Astrocyte of the hippocampus (primary cell): ENCODE results near the gene RIPOR1.

Source experiments
- DNase-seq: peaks from one replicate; pipeline ENCODE4 v3.0.0; 2011; ENCODE audit warnings: low read depth, low spot score

Gene RIPOR1

DNA sequence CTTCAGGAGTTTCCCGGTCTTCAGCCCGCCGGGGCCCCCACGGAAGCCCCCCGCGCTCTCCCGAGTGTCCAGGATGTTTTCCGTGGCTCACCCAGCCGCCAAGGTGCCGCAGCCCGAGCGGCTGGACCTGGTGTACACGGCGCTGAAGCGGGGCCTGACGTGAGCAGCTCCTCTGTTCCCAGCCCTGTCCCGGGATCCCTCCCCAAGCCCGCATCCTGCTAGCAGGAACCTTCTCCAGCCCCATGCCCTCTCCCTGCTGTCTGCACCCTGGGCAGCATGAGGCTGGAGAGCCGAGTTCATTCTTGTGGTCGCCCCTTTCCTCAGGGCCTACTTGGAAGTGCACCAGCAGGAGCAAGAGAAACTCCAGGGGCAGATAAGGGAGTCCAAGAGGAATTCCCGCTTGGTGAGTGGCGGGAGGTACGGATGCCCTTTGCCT, 10.1 kb downstream of the RIPOR1 start:
- peak; percentile 87 for DNase-seq

DNA sequence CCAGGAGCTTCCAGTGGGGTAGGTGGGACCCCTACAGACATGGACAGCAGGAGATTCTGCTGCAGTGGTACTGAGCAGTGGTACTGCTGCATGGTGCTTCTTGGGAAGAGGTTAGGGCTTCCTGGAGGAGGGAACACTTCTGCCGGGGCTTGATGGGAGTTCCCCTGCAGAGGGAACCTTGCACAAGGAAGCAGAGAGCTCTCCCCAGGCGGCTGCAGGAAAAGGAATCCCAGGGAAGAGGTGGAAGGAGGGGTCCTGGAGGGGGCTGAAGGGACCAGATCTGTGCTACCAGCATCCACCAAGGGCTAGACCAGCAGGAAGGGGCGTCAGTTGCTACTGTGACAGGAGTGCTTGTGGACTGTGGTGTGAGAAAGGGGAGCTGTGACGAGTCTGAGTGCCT, 10.6 kb downstream of the RIPOR1 start:
- no peak for DNase-seq

DNA sequence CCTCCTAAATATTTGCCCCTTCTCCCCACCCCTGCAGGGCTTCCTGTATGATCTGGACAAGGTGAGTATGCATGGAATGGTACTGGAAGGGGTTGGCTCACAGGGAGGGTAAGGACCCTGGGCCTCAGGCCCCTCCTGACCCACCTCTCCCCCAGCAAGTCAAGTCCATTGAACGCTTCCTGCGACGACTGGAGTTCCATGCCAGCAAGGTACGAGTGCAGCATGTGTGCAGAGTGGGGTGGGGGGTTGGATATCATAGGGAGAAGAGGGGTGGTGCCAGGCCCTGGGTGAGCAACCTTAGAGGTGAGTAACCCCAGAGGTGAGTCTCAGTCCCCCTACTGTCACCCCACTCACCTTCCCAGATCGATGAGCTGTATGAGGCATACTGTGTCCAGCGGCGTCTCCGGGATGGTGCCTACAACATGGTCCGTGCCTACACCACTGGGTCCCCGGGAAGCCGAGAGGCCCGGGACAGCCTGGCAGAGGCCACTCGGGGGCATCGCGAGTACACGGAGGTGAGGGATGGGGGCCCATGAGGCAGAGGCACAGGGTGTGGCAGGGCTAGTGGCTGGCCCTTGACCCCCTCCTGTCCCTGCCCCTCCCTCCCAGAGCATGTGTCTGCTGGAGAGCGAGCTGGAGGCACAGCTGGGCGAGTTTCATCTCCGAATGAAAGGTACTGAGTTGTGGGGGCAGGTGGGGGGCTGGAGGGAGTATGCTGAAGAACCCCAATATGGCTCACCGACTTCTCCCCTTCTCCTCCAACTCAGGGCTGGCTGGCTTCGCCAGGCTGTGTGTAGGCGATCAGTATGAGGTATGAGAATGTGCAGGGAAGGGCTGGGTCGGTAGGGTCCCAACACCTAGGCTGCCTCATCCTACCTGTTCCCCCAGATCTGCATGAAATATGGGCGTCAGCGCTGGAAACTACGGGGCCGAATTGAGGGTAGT, 11.3 kb downstream of the RIPOR1 start:
- DNase-seq: no peak

DNA sequence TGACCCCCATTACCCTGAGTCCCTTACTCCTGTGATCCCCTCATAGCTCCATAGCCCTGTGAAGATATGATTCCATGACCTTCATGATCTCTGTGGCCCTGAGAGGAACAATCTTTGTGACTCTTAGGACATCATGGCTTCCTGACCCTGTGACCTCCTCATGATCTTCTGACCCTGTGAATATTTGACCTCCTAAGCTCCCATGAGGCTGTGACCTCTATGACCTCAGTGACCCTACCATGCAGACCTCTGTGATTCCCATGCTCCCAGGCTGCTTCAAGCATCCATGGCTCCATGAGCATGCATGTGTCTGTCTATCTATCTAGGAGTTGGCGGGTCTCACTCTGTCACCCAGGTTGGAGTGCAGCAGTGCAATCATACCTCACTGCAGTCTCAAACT, 12.1 kb downstream of the RIPOR1 start:
- DNase-seq: no peak

DNA sequence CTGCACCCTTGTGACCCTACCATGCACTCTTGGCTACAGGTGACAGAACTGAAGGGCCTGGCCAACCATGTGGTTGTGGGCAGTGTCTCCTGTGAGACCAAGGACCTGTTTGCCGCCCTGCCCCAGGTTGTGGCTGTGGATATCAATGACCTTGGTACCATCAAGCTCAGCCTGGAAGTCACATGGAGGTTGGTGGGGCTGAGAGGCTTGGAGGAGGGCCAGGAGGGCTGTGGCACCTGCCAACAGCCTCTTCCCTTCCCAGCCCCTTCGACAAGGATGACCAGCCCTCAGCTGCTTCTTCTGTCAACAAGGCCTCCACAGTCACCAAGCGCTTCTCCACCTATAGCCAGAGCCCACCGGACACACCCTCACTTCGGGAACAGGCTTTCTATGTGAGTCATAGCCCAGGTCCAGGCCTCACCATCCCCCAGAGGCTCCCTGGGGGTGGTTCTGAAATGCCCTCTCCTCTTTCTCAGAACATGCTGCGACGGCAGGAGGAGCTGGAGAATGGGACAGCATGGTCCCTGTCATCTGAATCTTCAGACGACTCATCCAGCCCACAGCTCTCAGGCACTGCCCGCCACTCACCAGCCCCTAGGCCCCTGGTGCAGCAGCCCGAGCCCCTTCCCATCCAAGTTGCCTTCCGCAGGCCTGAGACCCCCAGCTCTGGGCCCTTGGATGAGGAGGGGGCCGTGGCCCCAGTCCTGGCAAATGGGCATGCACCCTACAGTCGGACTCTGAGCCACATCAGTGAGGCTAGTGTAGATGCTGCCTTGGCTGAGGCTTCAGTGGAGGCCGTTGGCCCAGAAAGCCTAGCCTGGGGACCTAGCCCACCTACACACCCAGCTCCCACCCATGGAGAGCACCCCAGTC, 13.0 kb downstream of the RIPOR1 start:
- peak; percentile 45 for DNase-seq

DNA sequence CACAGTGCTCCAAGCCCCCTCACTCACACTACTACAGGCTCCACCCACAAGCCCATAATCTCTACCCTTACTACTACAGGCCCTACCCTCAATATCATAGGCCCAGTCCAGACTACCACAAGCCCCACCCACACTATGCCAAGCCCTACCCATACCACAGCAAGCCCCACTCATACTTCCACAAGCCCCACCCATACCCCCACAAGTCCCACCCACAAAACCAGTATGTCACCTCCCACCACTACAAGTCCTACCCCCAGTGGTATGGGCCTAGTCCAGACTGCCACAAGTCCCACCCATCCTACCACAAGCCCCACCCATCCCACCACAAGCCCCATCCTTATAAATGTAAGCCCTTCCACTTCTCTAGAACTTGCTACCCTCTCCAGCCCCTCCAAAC, 13.8 kb downstream of the RIPOR1 start:
- DNase-seq: peak; percentile 60

DNA sequence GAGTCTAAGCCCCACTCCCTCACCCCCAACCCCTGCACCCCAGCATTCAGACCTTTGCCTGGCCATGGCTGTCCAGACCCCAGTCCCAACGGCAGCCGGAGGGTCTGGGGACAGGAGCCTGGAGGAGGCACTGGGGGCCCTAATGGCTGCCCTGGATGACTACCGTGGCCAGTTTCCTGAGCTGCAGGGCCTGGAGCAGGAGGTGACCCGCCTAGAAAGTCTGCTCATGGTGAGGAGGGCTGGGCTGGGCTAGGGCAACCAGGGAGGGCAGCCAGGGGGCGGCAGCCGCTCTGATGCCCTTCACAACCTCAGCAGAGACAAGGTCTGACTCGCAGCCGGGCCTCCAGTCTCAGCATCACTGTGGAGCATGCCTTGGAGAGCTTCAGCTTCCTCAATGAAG, 14.4 kb downstream of the RIPOR1 start:
- DNase-seq: no peak

DNA sequence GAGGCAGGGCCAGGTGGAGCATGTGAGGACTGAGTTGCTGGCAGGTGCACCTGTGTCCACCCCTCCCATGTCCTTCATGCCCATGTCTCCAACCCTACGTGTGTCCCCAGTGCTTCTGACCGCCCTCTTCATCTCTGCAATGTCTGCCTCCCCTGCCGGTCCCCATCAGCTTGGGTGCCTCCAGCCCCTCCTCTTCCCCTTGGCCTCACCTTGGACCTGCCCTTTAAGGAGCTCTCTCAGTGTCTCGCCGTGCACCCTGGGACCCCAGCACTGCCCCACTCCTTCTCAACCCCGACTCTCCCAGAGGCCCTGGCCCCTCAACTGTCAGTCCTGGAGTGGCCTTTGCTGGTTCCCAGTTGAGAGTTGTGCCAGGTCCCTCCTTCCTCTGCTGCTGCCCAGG, 15.0 kb downstream of the RIPOR1 start:
- no peak for DNase-seq

DNA sequence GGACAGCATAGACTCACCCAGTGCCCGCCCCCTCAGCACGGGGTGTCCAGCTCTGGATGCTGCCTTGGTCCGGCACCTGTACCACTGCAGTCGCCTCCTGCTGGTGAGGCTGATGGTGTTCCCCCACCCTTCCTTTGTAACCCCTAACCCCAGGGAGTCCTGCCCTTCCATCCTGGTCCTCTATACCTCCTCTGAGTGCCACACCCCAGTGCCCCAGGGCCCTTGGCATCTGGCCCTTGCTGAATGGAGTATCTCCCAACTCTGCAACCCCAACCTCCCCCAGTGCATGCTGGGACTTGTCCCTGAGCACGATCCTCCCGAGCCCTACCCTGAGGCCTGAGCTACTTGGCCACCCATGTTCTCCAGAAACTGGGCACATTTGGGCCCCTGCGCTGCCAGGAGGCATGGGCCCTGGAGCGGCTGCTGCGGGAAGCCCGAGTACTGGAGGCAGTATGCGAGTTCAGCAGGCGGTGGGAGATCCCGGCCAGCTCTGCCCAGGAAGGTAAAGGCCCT, 15.8 kb downstream of the RIPOR1 start:
- DNase-seq: no peak

DNA sequence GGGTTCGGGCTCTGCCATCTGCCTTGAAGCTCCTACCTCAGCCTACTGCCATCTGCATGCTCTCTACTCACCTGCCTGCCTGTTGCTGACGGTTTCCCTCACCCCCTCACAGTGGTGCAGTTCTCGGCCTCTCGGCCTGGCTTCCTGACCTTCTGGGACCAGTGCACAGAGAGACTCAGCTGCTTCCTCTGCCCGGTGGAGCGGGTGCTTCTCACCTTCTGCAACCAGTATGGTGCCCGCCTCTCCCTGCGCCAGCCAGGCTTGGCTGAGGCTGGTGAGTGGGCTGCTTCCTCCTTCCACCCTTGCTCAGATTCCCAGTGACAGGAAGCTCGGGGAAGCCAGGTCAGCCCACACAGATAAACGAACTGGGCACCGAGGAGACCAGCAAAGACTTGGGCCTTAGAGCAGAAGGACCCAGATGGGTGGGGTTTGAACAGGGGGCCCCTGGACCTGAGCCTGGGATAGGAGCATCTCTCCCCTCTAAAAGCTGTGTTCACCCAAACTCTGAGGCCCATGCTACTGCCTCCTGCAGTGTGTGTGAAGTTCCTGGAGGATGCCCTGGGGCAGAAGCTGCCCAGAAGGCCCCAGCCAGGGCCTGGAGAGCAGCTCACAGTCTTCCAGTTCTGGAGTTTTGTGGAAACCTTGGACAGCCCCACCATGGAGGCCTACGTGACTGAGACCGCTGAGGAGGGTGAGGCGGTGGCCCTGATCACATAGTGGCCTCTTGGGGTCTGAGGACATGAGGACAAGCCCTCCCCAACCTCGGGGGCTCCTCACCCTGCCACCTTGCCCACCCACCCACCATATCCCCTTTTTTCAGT, 16.4 kb downstream of the RIPOR1 start:
- no peak for DNase-seq

DNA sequence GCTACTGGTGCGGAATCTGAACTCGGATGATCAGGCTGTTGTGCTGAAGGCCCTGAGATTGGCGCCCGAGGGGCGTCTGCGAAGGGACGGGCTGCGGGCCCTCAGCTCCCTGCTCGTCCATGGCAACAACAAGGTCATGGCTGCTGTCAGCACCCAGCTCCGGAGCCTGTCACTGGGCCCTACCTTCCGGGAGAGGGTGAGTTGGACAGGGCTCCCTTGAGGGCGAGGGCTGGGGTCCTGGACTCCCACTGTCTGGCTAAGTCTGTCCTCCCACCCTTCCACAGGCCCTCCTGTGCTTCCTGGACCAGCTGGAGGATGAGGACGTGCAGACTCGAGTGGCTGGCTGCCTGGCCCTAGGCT, 17.0 kb downstream of the RIPOR1 start:
- no peak for DNase-seq

DNA sequence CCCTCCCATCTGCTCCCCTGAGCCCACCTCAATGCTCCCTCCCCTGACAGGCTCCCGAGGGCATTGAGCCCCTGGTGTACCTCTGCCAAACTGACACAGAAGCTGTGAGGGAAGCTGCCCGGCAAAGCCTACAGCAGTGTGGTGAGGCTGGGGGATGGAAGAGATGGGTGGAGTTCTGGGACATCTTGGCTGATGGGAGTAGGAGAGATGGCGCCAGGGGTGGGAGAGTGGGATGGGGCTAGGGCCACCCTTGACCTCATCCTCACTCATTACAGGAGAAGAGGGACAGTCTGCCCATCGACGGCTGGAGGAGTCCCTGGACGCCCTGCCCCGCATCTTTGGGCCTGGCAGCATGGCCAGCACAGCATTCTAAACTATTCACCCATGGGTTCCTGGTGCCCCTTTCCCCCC, 17.5 kb downstream of the RIPOR1 start:
- no peak for DNase-seq

DNA sequence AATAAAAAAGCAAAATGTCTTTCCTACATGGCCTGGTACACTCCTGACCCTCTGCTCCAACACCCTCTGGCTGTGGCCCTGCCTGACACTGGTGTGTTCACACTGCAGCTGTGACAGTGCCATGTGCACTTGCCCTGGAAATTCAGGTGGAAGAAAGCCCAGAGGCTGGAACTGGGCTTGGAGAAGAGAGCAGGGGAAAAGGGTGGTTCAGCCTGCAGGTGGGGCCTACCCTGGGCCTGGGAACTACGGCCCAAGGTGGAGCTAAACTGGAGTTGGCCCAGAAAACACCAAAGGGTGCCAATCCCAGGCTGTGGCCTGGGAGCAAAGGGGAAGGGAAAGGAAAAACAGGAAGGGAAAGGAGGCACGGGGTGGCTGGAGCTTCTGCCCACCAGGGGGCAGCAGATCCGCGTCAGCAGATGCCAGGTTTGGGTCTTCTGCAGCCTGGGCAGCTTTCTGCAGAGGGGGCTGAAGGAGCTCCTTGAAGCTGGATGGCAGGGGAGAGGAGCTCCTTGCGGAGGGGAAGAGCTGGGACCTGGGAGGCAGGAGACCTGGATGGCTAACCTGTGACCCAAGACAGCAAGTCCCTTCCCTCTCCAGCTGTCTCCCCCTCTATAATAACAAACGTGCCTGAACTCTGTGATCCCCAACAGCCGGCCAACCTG, 18.3 kb downstream of the RIPOR1 start:
- peak; percentile 84 for DNase-seq

DNA sequence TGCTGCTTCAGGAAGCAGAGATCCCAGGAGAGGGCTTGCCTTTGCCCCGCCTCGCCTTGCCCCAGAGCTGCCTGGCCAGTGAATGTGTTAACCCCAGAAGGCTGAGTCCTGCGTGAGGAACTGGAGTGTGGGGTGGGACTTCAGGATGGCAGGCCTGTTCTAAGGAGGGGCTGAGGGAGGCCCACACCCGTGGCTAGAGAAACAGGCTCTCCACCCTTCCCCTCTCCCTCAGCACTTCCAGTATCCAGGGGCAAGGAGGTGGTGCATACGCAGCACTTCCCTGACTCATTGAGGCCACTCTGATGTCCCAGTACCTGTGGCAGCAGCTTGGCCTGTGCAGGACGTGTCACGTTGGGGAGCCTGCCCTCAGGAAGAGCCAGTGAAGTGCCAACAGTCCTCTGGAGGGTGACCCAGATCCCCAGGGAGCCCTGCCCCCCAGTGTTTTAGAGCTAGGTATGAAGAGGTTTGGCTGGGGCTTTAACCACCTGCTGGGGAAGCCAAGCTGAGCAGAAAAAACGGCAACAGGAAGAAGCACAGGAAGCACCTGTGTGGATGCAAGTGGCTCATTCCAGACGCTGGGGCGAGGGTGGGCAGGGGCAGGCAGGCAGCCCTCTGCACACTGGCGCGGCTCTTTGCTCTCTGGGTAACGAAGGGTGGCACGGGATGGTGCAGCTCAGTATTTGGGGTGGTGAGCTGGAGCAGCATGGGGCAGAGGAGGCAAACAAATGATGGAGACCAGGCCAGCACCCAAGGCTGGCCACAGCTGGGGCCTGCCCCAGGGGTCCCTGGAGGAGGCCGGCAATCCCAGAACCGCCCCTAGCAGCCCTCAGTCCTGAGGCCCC, 19.0 kb downstream of the RIPOR1 start:
- DNase-seq: no peak

DNA sequence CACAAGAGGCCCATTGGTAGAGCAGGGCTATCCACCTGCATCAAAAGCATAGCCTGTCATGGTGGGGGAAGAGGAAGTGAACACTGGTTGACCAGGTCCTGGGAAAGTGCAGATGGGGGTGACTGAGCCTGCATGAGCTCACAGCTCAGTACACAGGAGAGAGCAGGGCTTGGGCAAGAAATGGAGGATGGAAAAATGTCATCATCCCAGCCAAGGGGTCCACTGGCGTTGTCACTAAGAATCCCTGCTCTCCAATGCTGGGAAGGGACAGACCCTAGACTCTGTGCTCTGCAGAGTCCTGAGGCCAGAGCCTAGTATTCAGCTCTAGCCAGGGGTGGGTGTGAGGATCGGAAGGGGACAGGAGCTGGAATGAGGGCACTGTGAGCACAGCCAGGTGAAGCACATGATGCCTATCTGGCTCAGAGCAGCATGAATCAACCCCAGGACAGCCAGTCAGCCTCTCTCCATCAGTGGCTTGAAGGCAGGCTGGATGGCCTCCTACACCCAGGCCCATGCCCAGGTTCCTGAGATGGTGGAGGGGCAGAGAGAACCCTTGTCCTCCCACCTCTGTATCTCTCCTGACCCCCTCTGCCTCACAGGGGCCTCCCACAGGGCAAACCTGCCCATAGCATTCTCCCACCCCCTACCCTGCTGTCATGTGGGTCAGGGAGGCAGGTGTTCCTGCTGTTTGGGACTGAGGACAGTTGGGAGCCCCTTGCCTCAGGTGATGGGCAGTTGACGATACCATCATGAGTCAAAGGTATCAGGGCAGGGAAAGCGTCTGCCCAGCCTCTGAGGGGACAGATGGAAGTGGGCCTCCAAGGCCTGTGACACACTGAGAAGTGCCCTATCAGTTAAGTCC, 19.9 kb downstream of the RIPOR1 start:
- no peak for DNase-seq

DNA sequence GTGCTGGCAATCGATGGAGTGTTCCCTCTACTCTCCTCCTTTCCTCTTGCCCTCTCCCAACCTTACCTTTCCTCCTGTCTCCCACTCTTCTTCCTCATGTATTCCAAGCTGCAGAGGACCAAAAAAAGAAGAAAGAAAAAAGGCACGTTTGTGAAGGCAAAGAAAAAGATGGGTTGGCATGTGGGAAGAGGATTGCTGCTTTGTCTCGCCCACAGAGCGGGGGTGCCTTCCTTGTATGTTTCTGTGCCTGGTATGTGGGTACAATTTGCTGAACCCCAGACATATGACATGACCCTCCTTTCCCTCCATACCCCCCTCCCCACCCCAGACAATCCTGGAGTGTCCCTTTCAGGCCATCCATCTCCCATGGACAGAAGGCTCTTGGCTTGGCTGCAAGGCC, 20.6 kb downstream of the RIPOR1 start:
- DNase-seq: no peak

DNA sequence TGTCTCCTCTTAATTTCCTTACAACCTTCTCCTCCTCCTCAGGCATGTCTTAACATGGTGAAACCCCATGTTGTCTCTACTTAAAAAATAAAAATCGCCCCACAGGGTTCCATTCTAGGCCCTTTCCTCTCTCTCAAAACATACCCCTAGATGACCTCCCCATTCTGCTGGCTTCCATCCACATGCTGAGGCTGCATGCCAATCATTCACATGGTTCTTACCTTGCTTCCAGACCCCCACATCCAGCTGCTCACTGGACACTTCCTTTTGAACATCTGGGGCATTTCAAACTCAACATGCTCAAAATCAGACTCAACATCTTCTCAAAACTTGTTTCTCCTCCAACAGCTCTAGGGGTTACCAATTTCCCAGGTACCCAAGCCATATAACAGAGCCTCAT, 21.3 kb downstream of the RIPOR1 start:
- no peak for DNase-seq

DNA sequence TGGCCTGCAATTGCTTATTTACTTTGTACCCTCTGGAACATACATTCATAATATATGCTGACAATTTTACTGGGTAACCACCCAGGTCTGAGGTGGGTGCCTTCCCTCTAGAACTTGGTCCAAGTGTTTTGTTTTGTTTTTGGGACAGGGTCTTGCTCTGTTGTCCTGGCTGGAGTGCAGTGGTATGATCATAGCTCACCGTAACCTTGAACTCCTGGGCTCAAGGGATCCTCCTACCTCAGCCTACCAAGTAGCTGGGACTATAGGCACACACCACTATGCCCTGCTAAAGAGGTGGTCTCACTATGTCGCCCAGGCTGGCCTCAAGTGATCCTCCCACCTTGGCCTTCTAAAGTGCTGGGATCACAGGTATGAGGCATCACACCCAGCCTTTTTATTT, 22.5 kb downstream of the RIPOR1 start:
- no peak for DNase-seq

DNA sequence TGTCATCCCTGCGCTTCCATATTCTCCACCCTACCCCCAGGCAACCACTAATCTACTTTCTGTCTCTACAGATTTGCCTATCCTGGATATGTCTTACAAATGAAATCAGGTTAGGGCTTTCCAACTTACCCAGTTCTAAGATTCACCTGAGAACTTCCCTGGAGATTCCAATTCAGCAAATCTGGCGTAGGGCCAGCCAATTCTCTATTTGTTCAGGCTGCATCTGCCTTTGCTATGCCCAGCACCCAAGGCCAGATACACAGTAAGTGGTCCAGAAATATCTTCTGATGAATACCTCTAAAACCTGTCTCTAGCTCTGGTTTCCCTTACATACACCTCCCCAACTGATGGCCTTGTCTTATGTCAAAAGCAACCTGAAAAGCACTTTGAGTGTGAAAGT, 23.3 kb downstream of the RIPOR1 start:
- no peak for DNase-seq
